Astrocyte (in vitro differentiated cells and primary cell): ENCODE measurements around the gene COL27A1. TPM values are rescaled to one million over a fixed set of nuclear protein-coding genes. Genes with fewer than 3 reads are reported as not detected.

ENCODE experiments used
- DNase-seq: peaks from one replicate; pipeline ENCODE4 v3.0.0-alpha.2; 2010; ENCODE audit warnings: low read depth
- FAIRE-seq: peaks from 2 replicates; lab custom pipeline; 2011; peaks lifted over from hg19 to GRCh38; lab: Jason Lieb, UNC
- H2AFZ ChIP-seq: 2 replicates; pipeline ENCODE4 v1.6.0; 2012; ENCODE audit warnings: low read depth, low read length, inconsistent platforms
- H3K27ac ChIP-seq: 2 replicates; pipeline ENCODE4 v1.5.1; 2011; ENCODE audit warnings: low read depth, low read length, inconsistent platforms
- H3K27me3 ChIP-seq: 2 replicates; pipeline ENCODE4 v1.6.0; 2011; ENCODE audit warnings: low read length, inconsistent platforms; ENCODE audit not compliant: insufficient read depth
- H3K36me3 ChIP-seq: 2 replicates; pipeline ENCODE4 v1.5.1; 2011; ENCODE audit warnings: low read length, inconsistent platforms; ENCODE audit not compliant: insufficient read depth
- H3K4me1 ChIP-seq: 2 replicates; pipeline ENCODE4 v1.5.1; 2011; ENCODE audit warnings: low read length, inconsistent platforms; ENCODE audit not compliant: insufficient read depth
- H3K4me2 ChIP-seq: 2 replicates; pipeline ENCODE4 v1.6.0; 2012; ENCODE audit warnings: low read length, inconsistent platforms
- H3K4me3 ChIP-seq: 2 replicates; pipeline ENCODE4 v1.5.1; 2011; ENCODE audit warnings: low read depth, mild to moderate bottlenecking, low read length, inconsistent platforms; ENCODE audit not compliant: insufficient read depth
- H3K79me2 ChIP-seq: 2 replicates; pipeline ENCODE4 v1.6.0; 2012; ENCODE audit warnings: mild to moderate bottlenecking, low read length, inconsistent platforms; ENCODE audit not compliant: insufficient read depth
- H3K9ac ChIP-seq: 2 replicates; pipeline ENCODE4 v1.6.0; 2012; ENCODE audit warnings: mild to moderate bottlenecking, low read length, inconsistent platforms
- H3K9me3 ChIP-seq: 2 replicates; pipeline ENCODE4 v1.5.1; 2012; ENCODE audit warnings: low read depth, mild to moderate bottlenecking, low read length, inconsistent platforms; ENCODE audit not compliant: insufficient read depth
- H4K20me1 ChIP-seq: 2 replicates; pipeline ENCODE4 v1.6.0; 2012; ENCODE audit warnings: low read length, inconsistent platforms; ENCODE audit not compliant: insufficient read depth
- H3K27ac Mint-ChIP-seq: one replicate; pipeline ENCODE4 v1.8.0; 2021; ENCODE audit warnings: mild to moderate bottlenecking, mixed read lengths; ENCODE audit not compliant: unreplicated experiment
- H3K27me3 Mint-ChIP-seq: one replicate; pipeline ENCODE4 v1.8.0; 2021; ENCODE audit warnings: low read depth, mixed read lengths; ENCODE audit not compliant: unreplicated experiment
- H3K36me3 Mint-ChIP-seq: one replicate; pipeline ENCODE4 v1.8.0; 2021; ENCODE audit warnings: low read depth, mixed read lengths; ENCODE audit not compliant: unreplicated experiment
- H3K4me1 Mint-ChIP-seq: one replicate; pipeline ENCODE4 v1.8.0; 2021; ENCODE audit warnings: low read depth, mixed read lengths; ENCODE audit not compliant: unreplicated experiment
- H3K4me3 Mint-ChIP-seq: one replicate; pipeline ENCODE4 v1.8.0; 2021; ENCODE audit warnings: mild to moderate bottlenecking, moderate library complexity, mixed read lengths; ENCODE audit not compliant: unreplicated experiment
- H3K9me3 Mint-ChIP-seq: one replicate; pipeline ENCODE4 v1.8.0; 2021; ENCODE audit warnings: mild to moderate bottlenecking, mixed read lengths; ENCODE audit not compliant: unreplicated experiment
- CTCF ChIP-seq: IDR thresholded peaks from 2 replicates; pipeline ENCODE4 v1.5.1; 2011; ENCODE audit warnings: low read depth, mild to moderate bottlenecking, inconsistent platforms, low read length, moderate library complexity; ENCODE audit not compliant: insufficient read depth
- EZH2 ChIP-seq: IDR thresholded peaks from 2 replicates; pipeline ENCODE4 v1.6.1; 2012; ENCODE audit warnings: mild to moderate bottlenecking, low read length, inconsistent platforms; ENCODE audit not compliant: insufficient read depth
- total RNA-seq: library from RNA; stranded (reverse); gene quantifications from 2 replicates; pipeline ENCODE4 v1.2.1, GENCODE V29; 2021

Gene COL27A1
- total RNA-seq, 1 donor from 2014 or later = 31.2 TPM

GRCh38 chr9:114210136-114210535 is 54.8 kb downstream of the COL27A1 start:
- TF ChIP-seq CTCF (no peak), EZH2 (no peak)
- no peak overlapping the region for H3K9ac ChIP-seq
- no peak overlapping the region for H2AFZ ChIP-seq
- H3K4me2 ChIP-seq = no peak overlapping the region
- H3K4me1 ChIP-seq = peaks cover 23% of the 10 kb centered on the region
- no peaks in the 10 kb centered on the region for H3K27me3 ChIP-seq
- peaks cover 7% of the 10 kb centered on the region for H4K20me1 ChIP-seq
- no peak overlapping the region for H3K27ac ChIP-seq
- H3K27ac Mint-ChIP-seq = no peak overlapping the region
- no peaks in the 10 kb centered on the region for H3K27me3 Mint-ChIP-seq
- peaks cover 8% of the 10 kb centered on the region for H3K36me3 ChIP-seq
- H3K4me1 Mint-ChIP-seq = peaks cover 13% of the 10 kb centered on the region
- peak overlapping the region; percentile 50 for H3K4me3 Mint-ChIP-seq
- H3K9me3 Mint-ChIP-seq = no peaks in the 10 kb centered on the region
- peaks cover 46% of the 10 kb centered on the region for H3K36me3 Mint-ChIP-seq
- no peaks in the 10 kb centered on the region for H3K9me3 ChIP-seq
- no peak for DNase-seq
- no peaks in the 10 kb centered on the region for H3K79me2 ChIP-seq
- no peak for FAIRE-seq
- H3K4me3 ChIP-seq = no peak overlapping the region

- Mint-ChIP-seq H3K9me3 (no peaks in the 10 kb centered on the region), H3K4me3 (no peak overlapping the region), H3K27me3 (no peaks in the 10 kb centered on the region), H3K4me1 (peaks cover 15% of the 10 kb centered on the region), H3K27ac (no peak overlapping the region), H3K36me3 (peaks cover 46% of the 10 kb centered on the region)
- Histone ChIP-seq H3K4me2 (no peak overlapping the region), H3K79me2 (no peaks in the 10 kb centered on the region), H3K36me3 (peaks cover 8% of the 10 kb centered on the region), H3K4me3 (no peak overlapping the region), H3K4me1 (peaks cover 27% of the 10 kb centered on the region), H3K27ac (no peak overlapping the region), H4K20me1 (peaks cover 7% of the 10 kb centered on the region), H2AFZ (no peak overlapping the region), H3K27me3 (no peaks in the 10 kb centered on the region), H3K9ac (no peak overlapping the region), H3K9me3 (no peaks in the 10 kb centered on the region)
- FAIRE-seq = no peak
- TF ChIP-seq EZH2 (no peak), CTCF (no peak)
- no peak for DNase-seq
Measured at GRCh38 chr9:114210691-114211276, 55.4 kb downstream of the COL27A1 start.

- DNase-seq = no peak
- no peaks in the 10 kb centered on the region for H3K9me3 Mint-ChIP-seq
Measured at GRCh38 chr9:114212826-114213225, 57.5 kb downstream of the COL27A1 start.

More at GRCh38 chr9:114212826-114213225, 57.5 kb downstream of the COL27A1 start:
- H3K9ac ChIP-seq = no peak overlapping the region
- peaks cover 2% of the 10 kb centered on the region for H3K27me3 Mint-ChIP-seq
- no peak for FAIRE-seq
- no peaks in the 10 kb centered on the region for H4K20me1 ChIP-seq
- no peaks in the 10 kb centered on the region for H3K27me3 ChIP-seq
- H3K4me3 ChIP-seq = no peak overlapping the region
- no peaks in the 10 kb centered on the region for H3K9me3 ChIP-seq
- H3K4me1 ChIP-seq = peaks cover 16% of the 10 kb centered on the region
- H3K27ac ChIP-seq = no peak overlapping the region
- H3K79me2 ChIP-seq = no peaks in the 10 kb centered on the region
- H3K4me2 ChIP-seq = no peak overlapping the region
- TF ChIP-seq EZH2 (no peak), CTCF (no peak)
- no peak overlapping the region for H3K27ac Mint-ChIP-seq
- no peak overlapping the region for H3K4me3 Mint-ChIP-seq
- H3K36me3 Mint-ChIP-seq = peaks cover 46% of the 10 kb centered on the region
- peaks cover 8% of the 10 kb centered on the region for H3K36me3 ChIP-seq
- peaks cover 5% of the 10 kb centered on the region for H3K4me1 Mint-ChIP-seq
- H2AFZ ChIP-seq = no peak overlapping the region
